Psoas muscle (tissue), 8 donors: ENCODE results near the gene MYO18A. TPM values are rescaled to one million over a fixed set of nuclear protein-coding genes. Genes with fewer than 3 reads are reported as not detected.

Experiments
- ATAC-seq, 4 donors: fragments of 200-7000 bp; cut with Tn5 transposase; one replicate each; pipeline ENCODE4 v1.9.1; 2020; ENCODE audit warnings: moderate library complexity in 3 of 4, mild to moderate bottlenecking in 2 of 4
- DNase-seq, 2 donors: peaks; one replicate each; pipeline ENCODE4 v3.0.0-alpha.2; 2020
- H3K27ac ChIP-seq: fragments of 200-600 bp; one replicate; pipeline ENCODE4 v1.8.0; 2022
- H3K27me3 ChIP-seq, 3 donors: fragments of 200-600 bp in 1 of 3; one replicate each; pipeline versions ENCODE4 v1.6.1 to v1.8.0; 2013 to 2022; ENCODE audit warnings: low read length in 2 of 3, mild to moderate bottlenecking in 2 of 3, moderate library complexity in 1 of 3; ENCODE audit not compliant: insufficient read depth in 3 of 3
- H3K36me3 ChIP-seq, 2 donors: fragments of 200-600 bp in 1 of 2; one replicate each; pipeline versions ENCODE4 v1.6.1 to v1.8.0; 2013 to 2022; ENCODE audit warnings: low read depth in 1 of 2, mild to moderate bottlenecking in 1 of 2, moderate library complexity in 1 of 2; ENCODE audit not compliant: insufficient read depth in 1 of 2
- H3K4me1 ChIP-seq: fragments of 200-600 bp; one replicate; pipeline ENCODE4 v1.8.0; 2022
- H3K4me3 ChIP-seq: fragments of 200-600 bp; one replicate; pipeline ENCODE4 v1.8.0; 2022; ENCODE audit warnings: mild to moderate bottlenecking
- H3K9me3 ChIP-seq: fragments of 200-600 bp; one replicate; pipeline ENCODE4 v1.8.0; 2022
- WGBS, 3 donors: extraction: QIAGEN DNeasy Blood & Tissue Kit; methylation state at CpG; one replicate each; pipeline versions ENCODE4 v1.1.6 to v1.1.7; 2013; 5-methylcytosine and 5-hydroxymethylcytosine counted together
- intact Hi-C, 2 donors: fragments of 100-400 bp; cut with DNase I; formaldehyde crosslinking; loops; one replicate each; pipeline versions ENCODE4 v1.11.0 to v1.14.2; 2022
- polyA plus RNA-seq, 3 donors: library from polyadenylated mRNA; stranded (reverse); fragments of 200-250 nt; gene quantifications; one replicate each; pipeline ENCODE4 v1.2.3, GENCODE V29; 2013
- total RNA-seq, 4 donors: library from RNA; stranded (reverse); fragmentation: NEBNext Ultra II Directional in 2 of 4; extraction: Animal tissue kit (Norgen Biotek cat#: 25700) in 2 of 4; gene quantifications; one replicate each; pipeline versions ENCODE4 v1.2.1 to v1.2.4, GENCODE V29; 2021 to 2023
- TF ChIP-seq, protein P1 (sequence below): fragments of 200-600 bp; IDR thresholded peaks from one replicate; pipeline ENCODE4 v1.8.0; 2022; ENCODE audit warnings: antibody characterized with exemption
- donor health status: healthy with polysubstance abuse.
- donor health status: DM: no; HTN: no; CAD: no; lungs with moderate emphysema.
- donor health status: Bipolar disorder and iron deficiency.
- donor health status: healthy.
- donor health status: DM: yes; HTN: yes; CAD: no.
- donor health status: DM: no; HTN: no; CAD: no.
- donor health status: DM: no; HTN: no; CAD: no.
- donor health status: DM: yes; HTN: yes; CAD: no.

Gene MYO18A
- total and polyA plus RNA-seq, 7 donors: 142 to 1,274 (median 770) TPM

DNA sequence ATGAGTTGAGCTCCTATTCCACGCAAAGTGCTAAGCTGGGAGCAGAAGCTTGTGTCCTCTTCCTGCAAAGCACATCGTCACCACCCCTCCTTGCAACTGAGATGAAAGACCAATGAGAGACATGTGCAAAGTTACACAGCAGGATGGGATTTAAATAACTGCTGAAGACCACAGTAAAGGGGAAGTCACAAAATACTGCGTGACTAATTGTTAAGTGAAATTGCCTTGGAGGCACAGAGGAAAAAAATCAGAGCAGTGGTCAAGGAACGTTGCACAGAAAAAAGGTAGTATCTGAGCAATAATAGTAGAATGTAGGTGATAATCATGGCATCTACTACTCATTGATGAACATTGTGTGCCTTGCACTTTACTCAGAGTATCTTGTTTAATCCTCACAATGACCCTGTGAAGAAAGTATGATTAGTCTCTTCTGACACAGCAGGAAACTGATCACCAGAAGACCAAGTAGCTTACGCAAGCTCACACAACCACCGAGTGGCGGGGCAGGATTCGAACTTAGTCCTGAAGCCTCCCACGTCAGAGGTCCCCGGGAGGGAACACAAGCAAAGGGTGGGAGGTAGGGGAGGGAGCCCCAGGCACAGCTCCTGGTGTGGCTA is 15.4 kb upstream of the MYO18A start:
- TF ChIP-seq, protein P1, sequence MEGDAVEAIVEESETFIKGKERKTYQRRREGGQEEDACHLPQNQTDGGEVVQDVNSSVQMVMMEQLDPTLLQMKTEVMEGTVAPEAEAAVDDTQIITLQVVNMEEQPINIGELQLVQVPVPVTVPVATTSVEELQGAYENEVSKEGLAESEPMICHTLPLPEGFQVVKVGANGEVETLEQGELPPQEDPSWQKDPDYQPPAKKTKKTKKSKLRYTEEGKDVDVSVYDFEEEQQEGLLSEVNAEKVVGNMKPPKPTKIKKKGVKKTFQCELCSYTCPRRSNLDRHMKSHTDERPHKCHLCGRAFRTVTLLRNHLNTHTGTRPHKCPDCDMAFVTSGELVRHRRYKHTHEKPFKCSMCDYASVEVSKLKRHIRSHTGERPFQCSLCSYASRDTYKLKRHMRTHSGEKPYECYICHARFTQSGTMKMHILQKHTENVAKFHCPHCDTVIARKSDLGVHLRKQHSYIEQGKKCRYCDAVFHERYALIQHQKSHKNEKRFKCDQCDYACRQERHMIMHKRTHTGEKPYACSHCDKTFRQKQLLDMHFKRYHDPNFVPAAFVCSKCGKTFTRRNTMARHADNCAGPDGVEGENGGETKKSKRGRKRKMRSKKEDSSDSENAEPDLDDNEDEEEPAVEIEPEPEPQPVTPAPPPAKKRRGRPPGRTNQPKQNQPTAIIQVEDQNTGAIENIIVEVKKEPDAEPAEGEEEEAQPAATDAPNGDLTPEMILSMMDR: no peak
- intact Hi-C loops: no loop called here

DNA sequence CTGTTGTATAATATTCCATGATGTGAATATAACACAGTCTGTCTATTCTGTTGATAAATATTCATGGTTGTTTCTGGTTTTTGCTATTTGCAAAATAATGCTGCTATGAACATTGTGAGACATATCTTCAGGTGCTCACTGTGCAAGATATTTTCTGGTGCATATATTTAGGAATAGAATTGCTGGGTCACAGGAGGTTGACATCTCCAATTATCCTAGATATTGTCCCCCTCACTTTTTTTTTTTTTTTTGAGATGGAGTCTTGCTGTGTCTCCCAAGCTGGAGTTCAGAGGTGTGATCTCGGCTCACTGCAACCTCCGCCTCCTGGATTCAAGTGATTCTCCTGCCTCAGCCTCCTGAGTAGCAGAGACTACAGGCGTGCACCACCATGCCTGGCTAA is 14.5 kb upstream of the MYO18A start:
- H3K27ac ChIP-seq: no peak overlapping the region

More for the DNA sequence above, 15.4 kb upstream of the MYO18A start:
- no peak overlapping the region for H3K27ac ChIP-seq
- no peak for ATAC-seq
- H3K9me3 ChIP-seq: no peaks in the 10 kb centered on the region
- H3K36me3 ChIP-seq: no peaks in the 10 kb centered on the region
- H3K27me3 ChIP-seq: no peaks in the 10 kb centered on the region
- H3K4me1 ChIP-seq: no peaks in the 10 kb centered on the region
- no peak overlapping the region for H3K4me3 ChIP-seq
- no peak for DNase-seq
- WGBS, 3 donors: 64 to 65% (median 65%) methylated on average over 10 of the region's 10 CpGs

DNA sequence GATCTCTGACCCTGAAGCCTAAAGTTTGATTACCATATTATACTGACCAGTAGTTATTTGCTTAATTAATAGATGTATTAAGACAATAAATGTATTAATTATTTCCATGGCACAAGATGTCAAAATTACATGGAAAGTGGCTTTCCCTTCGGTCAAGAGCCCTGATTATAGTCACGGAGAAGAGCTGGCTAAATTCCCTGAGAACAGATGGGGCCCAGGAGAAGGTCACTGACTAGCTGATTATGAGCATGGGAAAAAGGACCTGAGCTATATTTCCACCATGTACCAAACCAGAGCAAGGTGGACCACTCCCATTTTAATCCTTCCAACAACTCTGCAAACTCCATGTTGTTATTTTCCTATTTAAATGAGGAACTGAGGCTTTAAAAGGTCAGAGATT is 12.9 kb upstream of the MYO18A start:
- TF ChIP-seq, protein P1: no peak
- WGBS, 3 donors: 40 to 56% (median 48%) methylated on average over 2 of the region's 2 CpGs
- ATAC-seq: no peak

More for the DNA sequence above, 14.5 kb upstream of the MYO18A start:
- intact Hi-C loops: no loop called here
- no peaks in the 10 kb centered on the region for H3K9me3 ChIP-seq
- TF ChIP-seq, protein P1: no peak
- 92 to 98% (median 97%) methylated on average over 3 of the region's 3 CpGs for WGBS, 3 donors
- no peaks in the 10 kb centered on the region for H3K36me3 ChIP-seq
- ATAC-seq (no peak), DNase-seq (no peak)
- no peak overlapping the region for H3K4me3 ChIP-seq
- H3K4me1 ChIP-seq: no peaks in the 10 kb centered on the region
- no peaks in the 10 kb centered on the region for H3K27me3 ChIP-seq

DNA sequence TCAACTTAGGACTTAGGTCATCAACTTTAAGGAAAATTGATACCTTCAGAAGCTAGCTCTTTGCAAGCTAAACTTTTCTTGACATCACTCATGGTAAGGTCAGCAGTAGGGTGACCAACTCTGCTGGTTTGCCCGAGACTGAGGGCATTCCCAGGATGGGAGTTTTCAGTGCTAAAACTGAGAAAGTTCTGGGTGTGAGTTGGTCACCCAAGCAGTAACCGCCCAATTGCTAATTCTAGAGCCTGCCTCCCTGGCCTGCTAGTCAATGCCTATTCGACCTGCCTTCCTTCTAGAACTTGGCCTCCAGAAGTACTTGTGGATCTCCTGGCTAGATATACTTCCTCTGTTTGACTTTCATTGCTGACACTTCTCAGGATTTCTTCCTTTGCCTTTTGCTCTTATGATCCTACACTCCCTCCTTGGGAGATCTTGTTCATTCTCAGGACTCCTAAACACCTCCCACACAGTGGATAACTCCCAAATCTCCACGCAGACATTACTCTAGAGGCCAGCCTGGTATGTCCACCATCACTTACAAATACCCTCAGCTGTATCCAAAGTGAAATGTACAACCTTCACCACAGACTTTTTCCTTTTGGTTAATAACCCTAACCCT is 10.5 kb upstream of the MYO18A start:
- Histone ChIP-seq H3K9me3 (no peaks in the 10 kb centered on the region), H3K36me3 (no peaks in the 10 kb centered on the region), H3K4me1 (no peaks in the 10 kb centered on the region), H3K27ac (no peak overlapping the region), H3K27me3 (no peaks in the 10 kb centered on the region), H3K4me3 (no peak overlapping the region)
- ATAC-seq (no peak), DNase-seq (no peak)
- TF ChIP-seq, protein P1: no peak
- WGBS, 3 donors: 75 to 85% (median 78%) methylated on average over 4 of the region's 4 CpGs
- intact Hi-C loops: no loop called here

More for the DNA sequence above, 12.9 kb upstream of the MYO18A start:
- Histone ChIP-seq H3K36me3 (no peaks in the 10 kb centered on the region), H3K9me3 (no peaks in the 10 kb centered on the region), H3K4me1 (no peaks in the 10 kb centered on the region), H3K4me3 (no peak overlapping the region), H3K27me3 (no peaks in the 10 kb centered on the region), H3K27ac (no peak overlapping the region)
- intact Hi-C loops: no loop called here
- no peak for DNase-seq
